Amygdala (tissue), 56 donors: ENCODE data around the gene NCK1.
"Not testable (repeated sequence)": the region's sequence is repeated elsewhere in the genome, so short reads cannot be mapped to it uniquely, and the experiment has no call there.

ENCODE experiments used
- DNase-seq, 56 donors: peaks; one replicate each; lab custom pipeline; 2025; lab: John Stamatoyannopoulos, UW

The NCK1 gene

GRCh38 chr3:136939489-136939888, 77.5 kb downstream of the NCK1 start:
- no peak for DNase-seq

- DNase-seq: no peak
These were observed 80.8 kb downstream of the NCK1 start for GRCh38 chr3:136942803-136943202.

DNA sequence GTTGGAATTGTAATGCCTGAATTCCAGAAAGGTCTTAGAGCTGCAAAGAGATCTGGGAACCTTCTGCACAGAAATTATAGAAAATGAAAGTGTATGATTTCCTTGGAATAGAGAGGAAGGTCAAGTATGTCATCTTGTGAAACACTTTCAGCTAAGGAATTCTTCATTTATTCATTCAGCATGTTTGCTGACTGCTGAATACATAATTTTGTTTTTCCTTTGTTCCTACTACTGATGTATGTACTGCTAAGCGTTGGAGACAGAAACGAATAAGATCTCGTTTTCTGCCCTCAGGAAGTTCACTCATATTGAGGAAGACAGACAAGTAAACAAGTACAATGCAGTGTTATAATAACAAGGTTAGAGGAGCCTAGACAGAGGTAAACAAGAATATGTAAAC, 81.4 kb downstream of the NCK1 start:
- DNase-seq: no peak

- no peak for DNase-seq
These were observed 85.0 kb downstream of the NCK1 start for GRCh38 chr3:136946978-136947377.

GRCh38 chr3:136947477-136947876, 85.5 kb downstream of the NCK1 start:
- no peak for DNase-seq

GRCh38 chr3:136949146-136949545, 87.1 kb downstream of the NCK1 start:
- DNase-seq: no peak

DNA sequence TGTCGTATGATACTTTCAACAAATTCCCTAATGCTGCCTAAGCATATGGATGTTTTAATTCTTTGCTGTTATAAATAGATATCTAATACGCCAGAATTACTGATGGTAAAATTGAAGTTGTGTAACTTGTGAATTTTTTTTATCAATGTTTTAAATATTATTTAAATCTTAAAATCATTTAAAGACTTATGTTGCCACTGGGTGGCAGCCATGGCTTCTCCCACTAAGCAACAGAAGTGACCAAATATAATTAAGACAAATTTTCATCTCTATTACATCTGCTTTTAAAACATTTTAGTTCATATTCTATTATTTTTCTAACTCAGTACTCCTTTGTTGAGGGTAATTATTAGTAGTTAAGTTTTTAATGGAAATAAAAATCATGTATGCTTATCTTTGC, 87.7 kb downstream of the NCK1 start:
- no peak for DNase-seq

GRCh38 chr3:136950623-136951022, 88.6 kb downstream of the NCK1 start:
- no peak for DNase-seq

GRCh38 chr3:136952292-136952691, 90.3 kb downstream of the NCK1 start:
- DNase-seq: no peak

- no peak for DNase-seq
These were observed 92.2 kb downstream of the NCK1 start for GRCh38 chr3:136954251-136954650.

- DNase-seq: no peak
These were observed 93.2 kb downstream of the NCK1 start for GRCh38 chr3:136954980-136955780.

DNA sequence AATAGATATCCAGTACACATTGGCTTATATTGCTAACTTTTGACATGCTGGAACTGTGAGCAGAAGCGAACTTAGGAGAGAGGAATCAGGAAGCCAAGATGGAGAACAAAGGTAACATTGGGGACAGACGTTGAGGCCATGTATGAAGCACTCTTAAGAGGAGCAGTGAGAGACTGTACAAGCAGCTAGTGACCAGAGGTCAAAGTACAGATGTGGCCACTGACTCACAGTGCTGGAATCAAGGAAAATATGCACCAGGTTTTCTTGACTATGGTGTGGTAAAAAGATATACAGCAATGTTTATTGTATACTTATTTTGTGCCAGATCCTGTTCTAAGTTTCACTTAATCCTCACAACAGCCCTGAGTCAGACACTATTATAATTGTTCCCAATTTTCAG, 93.8 kb downstream of the NCK1 start:
- DNase-seq: no peak

DNA sequence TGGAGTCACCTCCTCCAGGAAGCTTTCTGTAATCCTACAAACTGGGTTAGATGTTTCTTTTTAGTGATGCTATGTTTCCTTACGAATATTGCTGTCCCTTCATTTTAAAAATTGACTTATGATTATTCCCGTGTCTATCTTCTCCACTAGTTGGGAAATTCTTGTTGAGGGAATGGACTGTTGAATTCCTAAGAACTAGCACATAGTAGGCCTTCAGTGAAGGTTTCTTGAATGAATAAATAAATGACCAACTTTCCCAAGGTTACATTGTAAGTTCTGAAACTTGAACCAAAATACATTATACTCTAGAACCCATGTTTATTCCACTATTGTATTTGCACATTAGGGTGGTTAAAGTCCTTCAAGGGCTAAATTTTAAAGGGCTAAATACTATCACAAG, 95.0 kb downstream of the NCK1 start:
- no peak for DNase-seq

GRCh38 chr3:136957751-136958288, 95.8 kb downstream of the NCK1 start, which contains the start of gene IL20RB:
Gene IL20RB, plus strand, starts transcription at chr3:136957983. Its CDS starts 131 bp downstream, at chr3:136958114.
- no peak for DNase-seq

DNA sequence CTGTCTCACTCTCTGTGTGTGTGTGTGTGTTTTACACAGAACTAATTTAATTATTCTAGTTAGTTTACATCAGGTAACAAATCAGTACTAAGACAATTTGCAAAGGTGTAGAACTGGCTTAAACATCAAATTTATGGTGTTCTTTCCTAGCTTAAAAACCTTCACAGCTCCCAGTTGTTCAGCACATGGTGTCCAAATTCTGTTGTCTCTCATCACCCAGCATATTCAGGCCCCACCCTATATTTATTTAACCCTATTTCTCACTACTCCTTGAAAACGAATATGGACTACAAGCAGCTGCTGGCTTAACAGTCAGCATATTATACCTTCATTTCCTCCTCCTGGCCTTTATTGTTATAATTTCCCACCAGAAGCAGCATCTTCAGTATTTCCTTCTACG, 96.9 kb downstream of the NCK1 start:
- DNase-seq: no peak

GRCh38 chr3:136959599-136959998, 97.6 kb downstream of the NCK1 start:
- DNase-seq: no peak

DNA sequence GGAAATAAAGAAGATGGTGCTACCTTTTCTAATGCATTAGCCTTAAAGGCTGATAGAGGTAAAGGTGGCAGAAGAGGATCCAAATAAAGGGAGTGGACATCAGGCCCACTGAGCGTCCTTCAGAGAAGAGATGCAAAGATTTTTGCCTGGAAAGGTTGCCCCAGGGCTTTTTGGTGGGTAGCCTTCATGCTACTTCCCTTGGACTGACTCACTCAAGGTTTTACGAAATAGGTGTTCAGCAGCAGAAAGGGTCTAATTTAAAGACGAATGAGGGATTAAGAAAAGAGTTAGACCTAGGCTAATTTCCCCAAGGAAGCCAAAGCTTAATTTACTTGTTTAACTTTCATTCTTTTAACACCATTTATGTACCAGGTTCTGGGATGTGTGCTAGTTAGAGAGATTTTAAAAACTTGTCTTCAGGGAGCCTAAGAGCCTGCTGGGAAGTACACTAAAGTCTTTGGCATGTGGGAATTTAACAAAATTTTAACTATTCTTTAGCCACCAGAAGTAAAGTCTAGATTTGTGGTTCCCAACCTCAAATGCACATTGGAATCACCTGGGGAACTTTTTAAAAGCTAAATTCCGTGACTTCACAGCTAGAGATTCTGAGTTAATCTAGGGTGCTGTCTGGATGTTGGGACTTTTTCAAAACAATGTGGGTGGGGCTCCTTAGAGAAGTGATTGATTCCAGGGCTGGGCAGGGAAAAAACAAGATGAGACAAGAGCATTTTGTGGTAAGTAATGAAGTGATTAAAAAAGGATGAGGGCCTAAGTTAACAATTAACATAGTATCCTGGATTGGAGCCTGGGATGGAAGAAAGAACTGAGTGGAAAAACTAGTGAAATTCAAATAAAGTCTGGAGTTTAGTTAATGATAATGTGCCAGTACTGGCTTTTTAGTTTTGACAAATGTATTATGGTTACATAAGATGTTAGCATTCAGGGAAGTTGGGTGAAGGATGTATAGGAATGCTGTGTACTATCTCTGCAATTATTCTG, 99.1 kb downstream of the NCK1 start:
- DNase-seq: no peak

DNA sequence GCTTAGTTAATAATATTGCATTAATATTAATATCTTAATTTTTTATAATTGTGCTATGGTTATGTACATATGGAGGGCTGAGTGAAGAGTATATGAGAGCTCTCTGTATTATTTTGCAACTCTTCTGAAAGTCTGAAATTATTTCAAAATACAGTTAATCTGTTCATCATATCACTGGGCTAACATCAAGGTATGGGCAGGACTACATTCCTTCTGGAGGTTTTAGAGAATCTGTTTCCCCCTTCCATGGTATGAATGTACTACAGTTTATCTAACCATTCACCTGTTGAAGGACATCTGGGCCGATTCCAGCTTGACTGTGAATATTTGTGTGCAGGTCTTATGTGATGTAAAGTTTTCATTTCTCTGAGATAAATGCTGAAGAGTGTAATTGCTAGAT, 100.9 kb downstream of the NCK1 start:
- DNase-seq: no peak

DNA sequence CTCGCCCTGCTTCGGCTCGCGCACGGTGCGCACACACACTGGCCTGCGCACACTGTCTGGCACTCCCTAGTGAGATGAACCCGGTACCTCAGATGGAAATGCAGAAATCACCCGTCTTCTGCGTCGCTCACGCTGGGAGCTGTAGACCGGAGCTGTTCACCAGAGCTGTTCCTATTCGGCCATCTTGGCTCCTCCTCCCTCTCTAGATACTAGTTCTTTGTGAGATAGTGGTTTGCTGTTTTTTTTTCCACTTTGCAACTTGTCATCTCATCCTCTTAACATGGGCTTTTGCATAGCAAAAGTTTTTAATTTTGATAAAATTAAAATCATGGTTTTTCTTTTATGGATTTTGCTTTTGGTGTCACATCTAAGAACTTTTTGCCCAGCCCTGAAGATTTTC, 107.5 kb downstream of the NCK1 start:
- not testable (repeated sequence) for DNase-seq

GRCh38 chr3:136973352-136973751, 111.3 kb downstream of the NCK1 start:
- DNase-seq: no peak

- DNase-seq: no peak
These were observed 112.7 kb downstream of the NCK1 start for GRCh38 chr3:136974670-136975069.
